Ishikawa (cell line): ENCODE measurements around the gene BCL2L15.

ENCODE experiments used
- CEBPB ChIP-seq: IDR thresholded peaks from 2 replicates; pipeline ENCODE4 v1.6.1; 2012
- CREB1 ChIP-seq: IDR thresholded peaks from 2 replicates; pipeline ENCODE4 v1.6.1; 2012; ENCODE audit warnings: low read depth
- EGR1 ChIP-seq: IDR thresholded peaks from 2 replicates; pipeline ENCODE4 v1.6.1; 2012
- EP300 ChIP-seq: IDR thresholded peaks from 2 replicates; pipeline ENCODE4 v1.6.1; 2012; ENCODE audit warnings: borderline replicate concordance
- FOXM1 ChIP-seq: IDR thresholded peaks from 2 replicates; pipeline ENCODE4 v1.6.1; 2012; ENCODE audit warnings: low read depth, borderline replicate concordance
- NFIC ChIP-seq: IDR thresholded peaks from 2 replicates; pipeline ENCODE4 v1.6.1; 2012
- RAD21 ChIP-seq: IDR thresholded peaks from 2 replicates; pipeline ENCODE4 v1.6.1; 2012; ENCODE audit warnings: low read depth
- TAF1 ChIP-seq: IDR thresholded peaks from 2 replicates; pipeline ENCODE4 v1.6.1; 2012; ENCODE audit warnings: low read depth, mild to moderate bottlenecking
- TCF12 ChIP-seq: IDR thresholded peaks from 2 replicates; pipeline ENCODE4 v1.6.1; 2012; ENCODE audit warnings: low read depth
- TEAD4 ChIP-seq: IDR thresholded peaks from 2 replicates; pipeline ENCODE4 v1.6.1; 2012
- YY1 ChIP-seq: IDR thresholded peaks from 2 replicates; pipeline ENCODE4 v1.6.1; 2012; ENCODE audit warnings: low read depth
- ZBTB7A ChIP-seq: IDR thresholded peaks from 2 replicates; pipeline ENCODE4 v1.6.1; 2012; ENCODE audit warnings: low read depth
- TF ChIP-seq, protein P1 (sequence below): IDR thresholded peaks from 2 replicates; pipeline ENCODE4 v1.6.1; 2012; ENCODE audit warnings: low read depth, mild to moderate bottlenecking
- TF ChIP-seq, protein P2 (sequence below): IDR thresholded peaks from 2 replicates; pipeline ENCODE4 v1.6.1; 2012
- TF ChIP-seq, protein P3 (sequence below): IDR thresholded peaks from 2 replicates; pipeline ENCODE4 v1.6.1; 2012

BCL2L15 gene

DNA sequence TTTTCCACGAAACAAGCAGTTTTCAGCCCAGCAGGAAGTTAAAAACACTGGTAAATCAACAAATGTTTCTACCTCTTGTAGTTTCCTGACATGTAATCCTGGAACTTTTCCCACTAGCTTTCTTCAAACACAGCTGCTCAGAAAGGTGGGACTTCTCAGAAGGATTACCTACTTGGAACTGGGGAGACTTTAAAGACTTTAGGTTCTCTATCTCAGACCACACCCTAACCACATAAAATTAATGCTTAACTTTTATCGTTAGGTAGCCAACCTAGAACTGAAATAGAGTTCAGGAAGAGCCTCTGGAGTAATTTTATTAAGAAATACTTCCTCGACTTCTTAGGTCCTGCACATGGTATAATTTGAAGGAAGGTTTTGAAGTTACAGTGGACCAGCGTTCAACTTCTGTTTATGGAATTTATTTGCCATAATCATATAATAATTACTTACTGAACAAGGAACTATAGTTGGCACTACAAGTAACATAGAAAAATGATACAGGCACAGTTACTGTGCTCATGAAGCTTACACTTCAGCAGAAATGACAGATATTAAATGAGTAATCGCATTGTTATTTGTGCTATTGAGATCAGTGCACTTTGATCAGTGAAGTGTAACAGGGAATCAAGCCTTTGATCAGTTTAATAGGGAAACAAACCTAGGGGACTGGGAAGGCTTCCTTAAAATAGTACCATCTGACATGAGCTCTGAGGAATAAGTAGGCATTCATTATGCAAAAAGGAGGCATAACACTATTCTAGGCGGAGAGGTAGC is at the start of gene BCL2L15:
BCL2L15 (minus strand) TSS at position 180 of the 774 bp plus-strand sequence. CDS start 206 bp downstream, outside the sequence.
- TF ChIP-seq, protein P1, sequence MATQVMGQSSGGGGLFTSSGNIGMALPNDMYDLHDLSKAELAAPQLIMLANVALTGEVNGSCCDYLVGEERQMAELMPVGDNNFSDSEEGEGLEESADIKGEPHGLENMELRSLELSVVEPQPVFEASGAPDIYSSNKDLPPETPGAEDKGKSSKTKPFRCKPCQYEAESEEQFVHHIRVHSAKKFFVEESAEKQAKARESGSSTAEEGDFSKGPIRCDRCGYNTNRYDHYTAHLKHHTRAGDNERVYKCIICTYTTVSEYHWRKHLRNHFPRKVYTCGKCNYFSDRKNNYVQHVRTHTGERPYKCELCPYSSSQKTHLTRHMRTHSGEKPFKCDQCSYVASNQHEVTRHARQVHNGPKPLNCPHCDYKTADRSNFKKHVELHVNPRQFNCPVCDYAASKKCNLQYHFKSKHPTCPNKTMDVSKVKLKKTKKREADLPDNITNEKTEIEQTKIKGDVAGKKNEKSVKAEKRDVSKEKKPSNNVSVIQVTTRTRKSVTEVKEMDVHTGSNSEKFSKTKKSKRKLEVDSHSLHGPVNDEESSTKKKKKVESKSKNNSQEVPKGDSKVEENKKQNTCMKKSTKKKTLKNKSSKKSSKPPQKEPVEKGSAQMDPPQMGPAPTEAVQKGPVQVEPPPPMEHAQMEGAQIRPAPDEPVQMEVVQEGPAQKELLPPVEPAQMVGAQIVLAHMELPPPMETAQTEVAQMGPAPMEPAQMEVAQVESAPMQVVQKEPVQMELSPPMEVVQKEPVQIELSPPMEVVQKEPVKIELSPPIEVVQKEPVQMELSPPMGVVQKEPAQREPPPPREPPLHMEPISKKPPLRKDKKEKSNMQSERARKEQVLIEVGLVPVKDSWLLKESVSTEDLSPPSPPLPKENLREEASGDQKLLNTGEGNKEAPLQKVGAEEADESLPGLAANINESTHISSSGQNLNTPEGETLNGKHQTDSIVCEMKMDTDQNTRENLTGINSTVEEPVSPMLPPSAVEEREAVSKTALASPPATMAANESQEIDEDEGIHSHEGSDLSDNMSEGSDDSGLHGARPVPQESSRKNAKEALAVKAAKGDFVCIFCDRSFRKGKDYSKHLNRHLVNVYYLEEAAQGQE, result no peak
- TF ChIP-seq TCF12, result no peak
- TF ChIP-seq NFIC, result peak; percentile 44; the same call in 1 of the 2 replicates
- TF ChIP-seq EGR1, result no peak
- TF ChIP-seq CREB1, result no peak
- no peak for TF ChIP-seq TAF1
- TF ChIP-seq, protein P2, sequence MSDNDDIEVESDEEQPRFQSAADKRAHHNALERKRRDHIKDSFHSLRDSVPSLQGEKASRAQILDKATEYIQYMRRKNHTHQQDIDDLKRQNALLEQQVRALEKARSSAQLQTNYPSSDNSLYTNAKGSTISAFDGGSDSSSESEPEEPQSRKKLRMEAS, result peak; percentile 11; the same call in 1 of the 2 replicates
- no peak for TF ChIP-seq CEBPB
- TF ChIP-seq TEAD4, result peak; percentile 52; the same call in 1 of the 2 replicates
- no peak for TF ChIP-seq YY1
- TF ChIP-seq RAD21, result no peak
- TF ChIP-seq FOXM1, result peak; percentile 34; the same call in 1 of the 2 replicates
- peak; percentile 67; the same call in 1 of the 2 replicates for TF ChIP-seq EP300
- TF ChIP-seq, protein P3, sequence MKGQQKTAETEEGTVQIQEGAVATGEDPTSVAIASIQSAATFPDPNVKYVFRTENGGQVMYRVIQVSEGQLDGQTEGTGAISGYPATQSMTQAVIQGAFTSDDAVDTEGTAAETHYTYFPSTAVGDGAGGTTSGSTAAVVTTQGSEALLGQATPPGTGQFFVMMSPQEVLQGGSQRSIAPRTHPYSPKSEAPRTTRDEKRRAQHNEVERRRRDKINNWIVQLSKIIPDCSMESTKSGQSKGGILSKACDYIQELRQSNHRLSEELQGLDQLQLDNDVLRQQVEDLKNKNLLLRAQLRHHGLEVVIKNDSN, result no peak
- TF ChIP-seq ZBTB7A, result no peak

DNA sequence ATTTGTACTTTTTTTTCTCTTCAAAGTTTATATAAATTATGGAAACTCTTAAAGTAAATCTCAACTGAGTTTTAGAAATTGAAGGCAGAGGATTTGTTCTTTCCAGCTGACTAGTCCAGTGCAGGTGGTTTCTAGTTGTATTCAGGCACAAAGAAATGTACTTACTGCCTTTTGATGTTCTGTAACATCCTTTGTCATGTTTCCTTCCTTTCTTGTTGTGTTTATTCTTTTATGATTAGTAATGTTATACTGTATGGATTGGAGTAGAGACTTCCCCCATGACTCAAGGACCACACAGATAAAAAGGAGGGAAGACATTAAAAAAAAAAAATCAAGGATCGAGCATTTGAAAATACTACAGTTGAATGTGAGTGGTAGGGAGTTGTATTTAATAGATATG is 49.8 kb upstream of the BCL2L15 start:
- TF ChIP-seq TEAD4 (no peak), EP300 (no peak), TAF1 (no peak), EGR1 (no peak)

DNA sequence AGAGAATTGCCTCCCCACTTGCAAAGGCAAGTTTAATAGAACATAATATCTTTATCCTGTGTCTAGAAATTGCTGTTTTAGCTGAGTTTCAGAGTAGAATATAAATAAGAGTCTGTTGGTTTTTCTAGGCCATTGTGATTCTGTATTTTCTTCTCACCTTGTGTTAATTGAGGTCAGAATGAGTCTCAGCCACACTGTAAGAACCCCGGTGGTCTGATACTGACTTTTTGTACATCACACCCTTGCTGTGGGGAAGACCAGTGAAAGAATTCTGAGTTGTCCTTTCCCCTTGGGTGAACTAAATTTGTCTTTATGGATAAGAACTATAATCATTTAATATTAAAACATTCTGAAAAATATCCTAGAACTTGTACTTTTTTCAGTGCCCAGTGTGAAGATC is 48.6 kb upstream of the BCL2L15 start:
- no peak for TF ChIP-seq NFIC
- TF ChIP-seq EP300, result no peak
- no peak for TF ChIP-seq RAD21
- no peak for TF ChIP-seq FOXM1
- TF ChIP-seq TEAD4, result no peak
- TF ChIP-seq ZBTB7A, result no peak
- TF ChIP-seq CREB1, result no peak
- TF ChIP-seq, protein P3, result no peak
- TF ChIP-seq YY1, result no peak
- TF ChIP-seq TAF1, result no peak
- TF ChIP-seq EGR1, result no peak

DNA sequence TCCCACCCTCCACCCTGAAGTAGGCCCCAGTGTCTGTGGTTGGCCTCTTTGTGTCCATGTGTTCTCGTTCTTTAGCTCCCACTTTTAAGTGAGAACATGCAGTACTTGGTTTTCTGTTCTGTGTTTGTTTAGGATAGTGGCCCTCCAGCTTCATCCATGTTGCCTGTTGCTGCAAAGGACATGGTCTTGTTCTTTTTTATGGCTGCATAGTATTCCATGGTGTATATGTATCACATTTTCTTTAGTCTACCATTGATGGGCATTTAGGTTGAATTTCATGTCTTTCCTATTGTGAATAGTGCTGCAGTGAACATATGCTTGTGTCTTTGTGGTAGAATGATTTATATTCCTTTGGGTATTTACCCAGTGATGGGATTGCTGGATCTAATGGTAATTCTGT is 47.8 kb upstream of the BCL2L15 start:
- TF ChIP-seq, protein P3, result no peak
- TF ChIP-seq TAF1 (no peak), CEBPB (no peak), RAD21 (no peak), NFIC (no peak), TEAD4 (no peak), EGR1 (no peak), CREB1 (no peak), TCF12 (no peak), ZBTB7A (no peak)
- TF ChIP-seq, protein P2, result no peak
- TF ChIP-seq, protein P1, result no peak

DNA sequence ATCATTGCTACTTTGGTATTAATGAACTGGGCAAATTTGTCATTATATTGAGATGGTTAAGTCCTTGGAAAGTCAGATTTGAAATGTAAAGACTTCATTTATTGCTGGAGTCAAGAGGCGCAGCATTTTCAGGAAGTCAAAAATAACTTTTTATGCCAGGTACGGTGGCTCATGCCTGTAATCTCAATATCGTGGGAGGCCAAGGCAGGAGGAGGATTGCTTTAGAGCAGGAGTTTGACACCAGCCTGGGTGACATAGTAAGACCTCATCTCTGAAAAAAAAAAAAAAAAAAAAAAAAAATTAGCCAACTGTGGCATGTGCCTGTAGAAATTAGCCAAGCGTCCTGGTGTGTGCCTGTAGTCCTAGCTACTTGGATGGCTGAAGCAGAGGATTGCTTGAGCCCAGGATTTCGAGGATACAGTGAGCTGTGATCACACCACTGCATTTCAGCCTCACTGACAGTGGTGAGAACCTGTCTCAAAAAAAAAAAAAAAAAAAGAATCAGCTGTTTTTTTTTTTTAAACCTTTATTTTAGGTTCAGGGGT is 47.2 kb upstream of the BCL2L15 start:
- TF ChIP-seq, protein P2, result no peak
- TF ChIP-seq CREB1 (no peak), EP300 (no peak), TAF1 (no peak), CEBPB (no peak), EGR1 (no peak), ZBTB7A (no peak), TCF12 (no peak), FOXM1 (no peak), NFIC (no peak)
